Renal cortex interstitium (tissue), 11 donors: ENCODE data around the gene C11orf86. TPM values are rescaled to one million over a fixed set of nuclear protein-coding genes. Genes with fewer than 3 reads are reported as not detected.

Experiments
- DNase-seq, 11 donors: peaks; one replicate each; pipeline ENCODE4 v3.0.0-alpha.2; 2013; ENCODE audit warnings: low read depth in 9 of 11, low spot score in 4 of 11; ENCODE audit errors: extremely low read depth in 1 of 11
- polyA plus RNA-seq, 3 donors: library from polyadenylated mRNA; unstranded; fragments of 120-200 nt; gene quantifications; one replicate each; pipeline ENCODE4 v1.2.1, GENCODE V29; 2013; ENCODE audit not compliant: insufficient read length in 3 of 3

C11orf86 gene
- polyA plus RNA-seq, 3 donors, result not detected

DNA sequence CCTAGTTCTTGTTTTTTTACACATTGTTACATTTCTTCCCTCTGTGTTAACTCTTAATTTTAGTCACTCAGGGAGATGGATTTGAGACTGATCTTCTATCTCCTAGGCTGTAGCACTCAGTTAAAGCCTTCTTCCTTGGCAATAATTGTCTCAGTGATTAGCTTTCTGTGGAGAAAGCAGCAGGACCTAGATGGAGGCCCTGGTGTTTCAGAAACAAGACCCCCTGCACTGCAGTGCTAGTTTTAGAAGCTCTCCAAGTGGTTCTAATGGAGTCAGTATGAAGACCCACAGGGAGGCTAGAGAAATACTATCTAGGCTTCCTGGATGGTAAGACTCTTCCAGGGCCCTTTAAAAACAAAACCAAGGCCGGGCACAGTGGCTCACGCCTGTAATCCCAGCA is 12.9 kb upstream of the C11orf86 start:
- DNase-seq, result no peak

DNA sequence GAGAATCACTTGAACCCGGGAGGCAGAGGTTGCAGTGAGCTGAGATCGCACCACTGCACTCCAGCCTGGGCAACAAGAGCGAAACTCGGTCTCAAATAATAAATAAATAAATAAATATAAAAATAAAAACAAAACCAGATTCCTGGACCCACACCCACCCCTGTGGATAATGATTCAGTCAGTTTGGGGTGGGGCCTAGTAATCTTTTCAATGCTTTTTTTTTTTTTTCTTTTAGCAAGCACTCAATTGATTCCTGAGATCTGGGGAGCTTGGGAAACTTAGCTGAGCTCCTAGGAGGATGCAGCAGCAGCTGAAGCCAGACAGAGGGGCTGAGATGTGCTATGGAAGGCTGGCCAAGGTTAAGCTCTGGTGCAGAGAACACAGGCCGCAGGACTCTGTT is 12.3 kb upstream of the C11orf86 start:
- DNase-seq, result no peak

DNA sequence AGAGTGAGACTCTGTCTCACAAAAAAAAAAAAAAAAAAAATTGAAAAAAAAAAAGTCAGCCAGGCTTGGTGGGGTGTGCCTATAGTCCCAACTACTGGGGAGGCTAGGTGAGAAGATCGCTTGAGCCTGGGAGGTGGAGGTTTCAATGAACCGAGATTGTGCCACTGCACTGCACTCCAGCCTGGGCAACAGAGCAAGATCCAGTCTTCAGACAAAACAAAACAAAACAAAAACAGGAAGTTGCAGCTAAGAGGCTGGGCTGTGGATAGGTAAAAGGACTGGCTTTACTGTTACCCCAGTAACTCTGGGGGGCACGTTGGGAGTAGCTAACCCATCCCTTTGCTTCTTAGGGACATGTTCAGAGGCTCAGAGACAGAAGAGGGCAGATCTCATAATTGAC is 10.6 kb upstream of the C11orf86 start:
- DNase-seq, result no peak

DNA sequence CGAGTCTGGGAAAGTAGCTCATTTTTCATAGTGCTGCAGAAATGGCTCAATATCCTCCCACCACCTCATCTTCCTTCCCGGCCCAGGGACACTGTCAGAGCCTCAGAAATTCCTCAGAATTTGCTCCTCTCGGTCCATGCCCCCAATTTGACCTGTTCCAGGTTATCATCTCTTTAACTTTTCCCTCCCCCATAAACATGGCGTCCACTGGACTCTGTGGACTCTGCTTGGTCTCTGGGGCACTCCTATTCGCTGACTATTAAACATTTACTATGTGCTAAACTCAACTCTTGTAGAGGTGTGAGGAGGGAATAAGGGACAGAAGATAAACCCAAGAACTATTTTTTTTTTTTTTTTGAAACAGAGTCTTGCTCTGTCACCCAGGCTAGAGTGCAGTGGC is 8.8 kb upstream of the C11orf86 start:
- DNase-seq, result no peak

DNA sequence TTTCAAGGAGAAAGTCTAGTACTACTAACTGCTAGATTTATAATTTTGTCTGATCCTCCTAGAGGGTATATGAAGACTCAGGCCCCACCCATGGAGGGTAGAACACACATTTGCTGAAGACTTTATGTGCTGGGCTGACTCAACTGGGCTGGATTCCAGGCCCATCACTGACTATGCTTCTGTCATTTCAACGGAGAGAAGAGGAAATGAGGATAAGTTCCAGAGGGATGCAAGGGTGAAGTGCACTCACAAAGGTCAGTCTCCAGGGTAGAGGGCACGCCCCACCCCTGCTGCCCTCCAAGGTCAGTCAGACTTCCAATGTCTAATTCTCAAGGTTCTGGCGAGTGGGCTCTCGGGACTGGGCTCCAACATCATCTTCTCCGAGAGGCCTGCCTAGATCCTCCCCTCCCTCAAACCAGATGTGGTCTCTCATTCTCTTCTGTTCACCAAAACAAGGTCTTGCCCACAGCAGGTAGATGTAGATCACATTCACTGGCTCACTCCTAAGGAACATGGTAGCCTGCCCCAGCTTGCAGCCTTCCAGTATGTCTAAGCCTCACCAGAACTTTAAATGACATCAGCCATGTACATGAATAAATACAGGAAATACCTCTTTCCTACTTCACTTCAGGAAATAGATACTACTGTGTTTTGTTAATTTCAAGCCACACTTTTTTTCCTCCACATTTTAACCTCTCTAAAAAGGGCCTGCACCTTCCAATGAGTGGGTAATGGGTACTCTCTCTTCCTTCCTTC is 7.3 kb upstream of the C11orf86 start:
- DNase-seq, result no peak

DNA sequence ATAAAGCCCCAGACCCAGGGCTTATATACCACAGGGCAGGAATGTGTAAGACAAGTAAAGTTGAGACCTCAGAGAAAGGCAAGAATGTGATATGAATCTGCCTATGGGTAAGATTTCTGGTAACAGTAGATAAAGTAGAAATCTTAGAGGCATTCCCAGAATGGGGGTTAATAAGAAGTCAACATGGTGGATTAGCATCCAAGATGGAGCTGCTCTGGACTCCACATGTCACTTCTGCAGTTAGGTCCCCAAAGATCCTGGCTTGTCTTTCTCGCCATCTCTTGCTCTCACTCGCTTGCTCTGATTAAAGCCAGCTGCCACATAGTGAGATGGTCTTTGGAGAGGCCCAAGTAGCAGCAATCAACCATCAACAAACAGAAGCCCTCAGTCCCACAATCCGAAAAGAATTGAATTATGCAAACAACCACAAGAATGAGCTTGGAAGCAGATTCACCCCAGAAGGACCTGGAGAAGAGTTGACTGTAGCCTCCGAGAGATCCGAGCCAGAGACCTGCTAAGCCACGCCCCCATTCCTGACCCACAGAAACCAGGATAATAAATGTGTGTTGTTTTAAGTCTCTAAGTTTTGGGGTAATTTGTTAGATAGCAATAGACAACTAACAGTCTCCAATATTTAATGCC is 5.4 kb upstream of the C11orf86 start:
- no peak for DNase-seq

DNA sequence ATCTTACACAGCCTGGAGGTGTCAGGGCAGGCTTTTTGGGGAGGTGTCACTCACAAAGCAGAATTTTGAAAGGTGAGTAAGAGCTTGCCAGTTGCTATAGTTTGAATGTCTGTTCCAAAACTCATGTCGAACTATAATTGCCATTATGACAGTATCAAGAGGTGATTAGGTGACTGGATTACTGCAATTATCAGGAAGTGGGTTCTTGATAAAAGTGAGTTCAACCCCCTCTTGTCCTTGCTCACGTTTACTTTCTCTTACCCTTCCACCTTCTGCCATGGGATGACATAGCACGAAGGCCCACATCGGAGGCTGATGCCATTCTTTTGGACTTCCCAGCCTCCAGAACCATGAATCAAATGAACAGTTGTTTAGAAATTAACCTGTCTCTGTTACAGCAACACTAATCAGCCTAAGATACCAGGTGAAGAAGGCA is 4.7 kb upstream of the C11orf86 start:
- DNase-seq, result no peak

DNA sequence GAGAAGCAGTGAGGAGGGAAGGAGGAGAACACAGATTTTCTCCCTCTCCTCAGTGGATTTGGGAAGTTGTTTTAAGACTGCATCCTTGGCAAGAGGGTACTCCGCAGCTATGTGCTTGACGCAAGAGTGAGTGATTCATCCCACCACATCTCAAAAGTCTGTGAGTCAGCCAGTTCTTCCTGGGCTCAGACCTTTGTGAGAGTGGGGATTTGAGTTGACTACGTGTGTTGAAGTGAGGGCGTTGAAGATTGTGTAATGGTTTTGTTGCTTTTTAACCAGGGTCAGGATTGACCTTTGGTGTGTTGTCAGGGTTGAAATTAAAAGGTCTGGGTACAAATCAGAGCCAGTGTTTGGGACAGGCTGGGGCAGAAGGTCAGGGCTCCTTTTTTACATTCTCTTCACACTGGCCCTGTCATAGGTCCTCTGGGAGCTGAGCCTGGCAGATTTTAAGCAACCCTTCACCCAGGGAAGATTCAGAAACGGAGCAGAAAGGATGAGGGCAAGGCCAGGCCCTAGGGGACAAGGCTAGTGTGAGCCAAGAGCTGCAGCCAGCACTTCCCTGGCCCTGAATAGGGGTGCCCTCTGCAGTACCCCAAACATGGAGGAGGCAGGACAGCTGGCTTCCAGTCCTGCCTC is 4.2 kb upstream of the C11orf86 start:
- no peak for DNase-seq

DNA sequence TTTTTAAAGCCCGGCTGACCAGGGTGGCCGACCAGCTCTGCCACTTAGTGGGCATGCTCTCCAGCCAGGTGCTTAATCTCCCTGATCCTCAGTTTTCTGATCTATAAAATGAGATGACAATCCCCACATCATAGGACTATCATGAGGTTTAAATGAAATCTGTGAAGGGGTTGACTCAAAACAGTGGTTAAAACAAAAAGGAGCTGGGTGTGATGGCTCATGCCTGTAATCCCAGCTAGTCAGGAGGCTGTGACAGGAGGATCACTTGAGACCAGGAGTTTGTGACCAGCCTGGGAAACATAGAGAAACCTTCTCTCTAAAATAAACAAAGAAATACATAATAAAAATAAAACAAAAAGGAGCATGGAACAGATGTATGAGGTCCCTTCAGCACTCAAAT is 3.6 kb upstream of the C11orf86 start:
- DNase-seq, result no peak

DNA sequence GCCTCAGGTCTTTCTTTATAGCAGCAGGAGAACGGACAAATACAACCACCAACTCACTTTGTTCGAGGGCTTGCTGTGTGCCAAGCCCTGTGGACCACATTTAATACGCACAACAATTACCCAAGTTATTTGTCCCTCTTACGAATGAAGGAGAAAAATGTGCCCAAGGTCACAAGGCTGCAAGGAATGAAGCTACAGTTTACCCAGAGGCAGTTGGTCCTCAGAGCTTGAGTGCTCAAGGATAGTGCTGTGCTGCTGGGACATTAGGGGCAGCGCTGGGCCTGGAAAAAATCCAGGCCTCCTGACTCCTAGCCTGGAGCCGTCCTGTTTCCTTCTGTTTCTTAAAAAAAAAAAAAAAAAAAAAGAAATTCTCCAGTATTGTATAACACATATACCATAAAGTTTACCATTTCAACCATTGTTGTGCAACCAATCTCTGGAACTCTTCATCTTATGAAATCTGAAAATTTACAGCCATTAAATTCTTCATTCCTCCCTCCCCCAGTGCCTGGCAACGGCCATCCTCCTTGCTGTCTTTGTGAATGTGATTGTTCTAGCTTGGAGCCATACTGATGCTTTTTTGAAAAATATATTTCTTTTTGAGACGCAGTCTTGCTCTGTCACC is 1.0 kb upstream of the C11orf86 start:
- DNase-seq, result no peak

DNA sequence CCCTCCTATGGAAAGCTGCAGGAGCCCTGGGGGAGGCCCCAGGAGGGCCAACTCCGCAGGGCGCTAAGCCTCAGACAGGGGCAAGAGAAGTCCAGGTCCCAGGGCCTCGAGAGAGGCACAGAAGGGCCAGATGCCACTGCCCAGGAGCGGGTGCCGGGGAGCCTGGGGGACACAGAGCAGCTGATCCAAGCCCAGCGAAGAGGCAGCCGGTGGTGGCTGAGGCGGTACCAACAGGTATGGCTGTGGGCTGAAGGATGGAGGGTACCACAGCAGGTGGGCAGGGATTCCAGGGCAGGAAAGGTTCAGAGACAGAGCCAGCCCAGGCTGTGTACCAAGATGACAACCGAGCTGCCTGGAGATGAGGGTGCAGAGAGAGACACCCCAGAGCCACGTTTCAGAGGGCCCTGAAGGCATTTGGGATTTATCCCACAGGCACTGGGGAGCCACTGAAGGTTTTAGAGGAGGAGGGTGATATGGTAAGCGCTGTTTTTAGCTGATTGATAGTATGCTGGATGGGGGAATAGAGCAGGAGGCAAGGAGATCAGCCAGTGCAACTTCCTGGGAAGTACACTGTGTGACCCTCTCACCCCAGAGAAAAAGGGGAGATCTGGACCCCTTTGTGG is 412 bp downstream of the C11orf86 start:
- no peak for DNase-seq

DNA sequence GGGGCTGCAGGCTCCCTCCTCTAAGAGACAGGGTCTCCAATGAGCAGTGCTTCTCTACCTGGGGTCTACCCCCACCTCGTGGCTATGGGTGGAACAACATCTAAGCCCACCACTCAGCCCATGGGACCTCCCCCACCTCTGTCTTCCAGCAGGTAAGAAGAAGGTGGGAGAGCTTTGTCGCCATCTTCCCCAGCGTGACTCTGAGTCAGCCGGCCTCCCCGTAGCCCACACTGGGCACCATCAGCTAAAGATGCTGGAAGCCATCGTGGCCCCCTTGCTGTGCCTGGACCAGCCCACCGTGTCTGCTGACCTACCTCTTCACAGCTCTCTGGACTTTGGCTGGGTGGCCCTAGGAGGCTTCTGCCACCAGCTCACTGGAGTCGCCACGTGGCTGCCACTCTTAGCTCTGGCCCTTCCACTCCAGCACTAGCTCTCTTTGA is 944 bp downstream of the C11orf86 start:
- peak in 2 of 11 donors; percentile 40 to 42 for DNase-seq

DNA sequence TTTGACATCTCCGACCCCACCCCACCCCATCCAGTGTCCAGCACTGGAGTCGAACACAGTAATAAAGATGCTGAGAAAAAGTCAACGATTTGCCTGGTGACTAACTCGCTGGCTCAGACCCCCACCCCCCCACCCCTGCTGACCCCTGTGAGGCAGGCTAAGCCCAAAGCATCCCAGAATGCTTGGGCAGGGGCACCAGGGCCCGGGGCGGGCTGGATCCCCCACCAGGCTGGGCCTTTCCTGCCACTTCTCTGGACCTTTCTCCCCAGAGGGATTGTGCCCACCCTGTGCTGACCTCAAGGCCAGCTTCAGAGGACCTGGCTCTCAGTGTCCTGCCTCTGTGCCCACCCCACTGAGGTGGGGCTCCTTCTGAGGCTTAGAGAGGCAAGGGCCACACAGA is 1.8 kb downstream of the C11orf86 start:
- DNase-seq, result no peak

DNA sequence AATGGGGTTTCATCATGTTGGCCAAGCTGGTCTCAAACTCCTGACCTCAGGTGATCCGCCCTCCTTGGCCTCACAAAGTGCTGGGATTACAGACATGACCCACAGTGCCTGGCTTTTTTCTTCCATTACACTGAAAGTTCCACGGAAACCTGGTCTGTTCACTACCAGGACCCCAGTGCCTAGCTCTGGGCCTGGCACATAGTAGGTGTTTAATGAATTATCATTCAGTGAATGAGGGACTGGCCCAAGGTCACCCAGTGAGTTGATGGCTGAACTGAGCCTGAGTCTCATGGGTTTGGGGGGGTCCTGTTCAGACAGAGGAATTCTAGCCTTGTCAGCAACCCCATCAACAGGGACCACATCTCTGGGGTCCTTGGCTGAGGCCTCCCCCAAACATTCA is 3.1 kb downstream of the C11orf86 start:
- DNase-seq, result no peak

DNA sequence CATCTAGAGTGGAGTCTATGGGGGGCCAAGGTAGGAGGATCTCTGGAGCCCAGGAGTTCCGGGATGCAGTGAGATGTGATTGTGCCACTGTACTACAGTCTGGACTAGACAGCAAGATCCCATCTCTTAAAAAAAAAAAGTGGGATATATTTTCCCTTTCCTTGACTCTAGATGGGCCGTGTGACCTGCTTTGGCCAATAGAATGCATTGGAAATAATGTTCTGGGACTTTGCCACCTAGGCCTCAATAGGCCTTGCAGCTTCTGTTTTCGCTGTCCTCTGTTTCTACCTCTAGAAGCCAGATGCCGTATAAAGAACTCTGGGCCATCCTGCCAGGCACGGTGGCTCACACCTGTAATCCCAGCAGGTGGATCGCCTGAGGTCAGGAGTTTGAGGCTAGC is 3.6 kb downstream of the C11orf86 start:
- no peak for DNase-seq

DNA sequence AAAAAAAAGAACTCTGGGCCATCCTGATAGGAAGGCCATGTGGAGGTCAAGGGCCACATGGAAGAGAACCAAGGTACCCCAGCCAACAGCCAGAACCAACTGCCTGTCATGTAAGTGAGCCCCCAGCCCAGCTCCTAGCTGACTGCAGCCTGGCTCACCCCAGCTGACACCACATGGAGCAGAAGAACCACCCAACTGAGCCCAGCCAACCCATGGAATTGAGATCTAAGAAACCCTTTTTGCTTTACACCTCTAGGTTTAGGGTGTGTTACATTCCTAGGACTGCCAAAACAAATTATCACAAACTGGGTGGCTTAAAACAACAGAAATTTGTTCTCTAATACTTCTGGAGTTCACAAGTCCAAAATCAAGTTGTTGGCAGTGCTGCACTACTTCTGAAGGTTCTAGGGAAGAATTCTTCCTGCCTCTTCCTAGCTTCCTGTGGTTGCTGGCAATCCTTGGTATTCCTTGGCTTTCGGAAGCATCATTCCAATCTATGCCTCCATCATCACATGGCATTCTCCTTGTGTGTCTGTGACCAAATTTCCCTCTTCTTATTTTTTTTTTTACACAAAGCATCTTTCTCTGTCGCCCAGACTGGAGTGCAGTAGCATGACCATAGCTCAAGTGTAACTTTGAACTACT is 4.4 kb downstream of the C11orf86 start:
- no peak for DNase-seq

DNA sequence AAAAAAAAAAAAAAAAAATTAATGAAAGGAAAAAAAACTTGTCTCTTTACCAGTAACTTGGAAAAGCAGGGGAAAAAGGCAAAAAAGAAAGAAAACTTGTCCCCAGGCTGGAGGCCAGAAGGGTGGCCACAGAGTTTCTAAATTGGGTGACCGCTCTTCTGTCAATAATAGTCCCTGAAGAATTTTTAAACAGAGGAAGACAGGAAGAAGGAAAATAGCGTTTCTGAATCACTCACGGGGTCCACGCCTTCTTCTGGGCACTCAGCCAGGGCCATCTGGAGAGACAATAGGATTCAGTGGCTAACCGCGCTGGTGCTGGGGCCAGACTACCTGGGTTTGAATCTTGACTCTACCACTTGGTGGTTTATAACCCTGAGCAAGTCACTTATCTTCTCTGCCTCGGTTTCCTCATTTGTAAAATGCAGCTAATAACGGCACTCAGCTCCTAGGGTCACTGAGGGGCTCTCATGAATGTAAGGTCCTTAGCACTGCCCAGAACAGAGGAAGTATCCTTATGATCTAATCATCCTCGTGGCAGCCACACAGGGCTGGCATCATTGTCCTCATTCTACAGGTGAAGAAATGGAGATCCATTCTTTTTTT is 7.0 kb downstream of the C11orf86 start:
- peak in 5 of 11 donors; percentile 21 to 56 (median 45) for DNase-seq

DNA sequence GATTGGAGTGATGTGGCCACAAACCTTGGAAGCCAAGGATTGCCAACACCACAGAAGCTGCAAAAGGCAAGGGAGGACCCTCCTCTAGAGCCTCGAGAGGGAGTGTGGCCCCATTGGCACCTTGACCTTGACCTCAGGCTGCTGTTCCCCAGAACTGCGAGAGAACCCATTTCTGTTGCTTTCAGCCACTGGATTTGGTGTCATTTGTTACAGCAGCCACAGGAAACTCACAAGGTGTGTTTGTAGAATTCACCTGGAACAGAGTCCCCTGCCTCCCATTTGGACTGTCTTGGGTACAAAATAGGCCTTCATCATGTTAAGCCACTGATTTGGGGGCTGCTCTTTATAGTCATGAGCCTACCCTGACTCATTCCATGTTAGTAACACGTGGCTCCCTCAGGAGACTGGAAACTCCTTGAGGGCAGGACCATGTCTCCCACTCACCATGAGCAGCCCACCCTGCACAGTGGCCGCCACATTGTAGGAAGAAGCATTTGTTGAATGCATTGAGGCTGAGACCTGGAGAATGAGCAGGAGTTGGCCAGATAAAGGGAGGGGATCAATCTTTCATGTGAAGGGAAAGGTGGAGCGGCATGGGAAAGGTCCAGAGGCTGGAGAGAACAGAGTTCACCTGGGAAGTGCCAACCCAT is 8.3 kb downstream of the C11orf86 start:
- DNase-seq, result no peak
